ENCODE measurements around the gene ECM2.

DNA sequence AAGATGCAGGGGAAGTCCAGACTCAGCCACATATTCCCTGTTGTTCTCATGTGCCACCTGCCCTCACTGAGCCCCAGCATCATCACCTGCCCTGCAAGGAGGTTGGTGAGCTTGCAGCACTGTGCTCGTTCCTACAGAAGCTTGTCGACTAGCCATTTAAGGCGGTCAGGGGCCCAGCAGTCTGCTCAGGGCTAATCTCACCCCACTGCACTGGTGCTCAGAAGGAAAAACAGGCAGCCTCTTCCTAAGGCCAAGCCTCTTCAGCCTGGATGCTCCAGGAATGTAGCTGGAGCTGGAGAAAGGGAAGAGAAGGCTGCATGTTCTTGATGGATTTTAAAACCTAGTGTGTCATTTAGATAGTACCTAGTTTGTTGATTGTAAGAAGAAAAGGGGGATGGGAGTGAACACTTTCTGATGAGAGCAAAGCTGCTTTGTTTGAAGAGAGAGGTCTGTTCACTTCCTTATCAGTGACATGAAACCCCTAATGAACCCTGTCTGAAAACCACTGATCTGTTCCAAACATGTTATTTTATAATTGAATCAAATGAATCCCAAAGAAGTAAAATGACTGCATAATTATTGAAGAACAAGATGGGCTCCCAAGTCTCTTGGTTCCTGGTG lies 42.9 kb downstream of the ECM2 start:
- TF ChIP-seq, protein P1, sequence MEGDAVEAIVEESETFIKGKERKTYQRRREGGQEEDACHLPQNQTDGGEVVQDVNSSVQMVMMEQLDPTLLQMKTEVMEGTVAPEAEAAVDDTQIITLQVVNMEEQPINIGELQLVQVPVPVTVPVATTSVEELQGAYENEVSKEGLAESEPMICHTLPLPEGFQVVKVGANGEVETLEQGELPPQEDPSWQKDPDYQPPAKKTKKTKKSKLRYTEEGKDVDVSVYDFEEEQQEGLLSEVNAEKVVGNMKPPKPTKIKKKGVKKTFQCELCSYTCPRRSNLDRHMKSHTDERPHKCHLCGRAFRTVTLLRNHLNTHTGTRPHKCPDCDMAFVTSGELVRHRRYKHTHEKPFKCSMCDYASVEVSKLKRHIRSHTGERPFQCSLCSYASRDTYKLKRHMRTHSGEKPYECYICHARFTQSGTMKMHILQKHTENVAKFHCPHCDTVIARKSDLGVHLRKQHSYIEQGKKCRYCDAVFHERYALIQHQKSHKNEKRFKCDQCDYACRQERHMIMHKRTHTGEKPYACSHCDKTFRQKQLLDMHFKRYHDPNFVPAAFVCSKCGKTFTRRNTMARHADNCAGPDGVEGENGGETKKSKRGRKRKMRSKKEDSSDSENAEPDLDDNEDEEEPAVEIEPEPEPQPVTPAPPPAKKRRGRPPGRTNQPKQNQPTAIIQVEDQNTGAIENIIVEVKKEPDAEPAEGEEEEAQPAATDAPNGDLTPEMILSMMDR (IDR thresholded peaks at IDR 0.05), result no peak
- TF ChIP-seq POLR2A (IDR thresholded peaks at IDR 0.05) (no peak), POLR2AphosphoS5 (IDR thresholded peaks at IDR 0.05; ENCODE audit: insufficient read depth in 1 of 2, low read depth in 1 of 2) (no peak)
